ENCODE results near the gene JAG1. TPM values are rescaled to one million over a fixed set of nuclear protein-coding genes. Genes with fewer than 3 reads are reported as not detected.

JAG1 gene
- total and polyA plus RNA-seq, 9 of the 15 experiments (the other 6 are each of a cell fraction or from before 2014, with no cell fraction given): 0.04 to 0.40 (median 0.07) TPM

GRCh38 chr20:10609276-10609675 lies 64.5 kb downstream of the JAG1 start (continued):
- TF ChIP-seq TARDBP (IDR thresholded peaks at IDR 0.05): no peak
- no peak for TF ChIP-seq E2F6 (IDR thresholded peaks at IDR 0.05; ENCODE audit: borderline replicate concordance in 1 of 2, extremely low read depth in 1 of 2, insufficient read depth in 1 of 2, insufficient read length in 1 of 2, low read depth in 1 of 2, low read length in 1 of 2, poor library complexity in 1 of 2, severe bottlenecking in 1 of 2)
- no peak for TF ChIP-seq L3MBTL2 (IDR thresholded peaks at IDR 0.05)

- Histone ChIP-seq H3K9me1 (ENCODE audit: control insufficient read depth, insufficient read depth, low read length) (no peaks in the 10 kb centered on the region), H3K9me3 (replicated peaks; ENCODE audit: control insufficient read depth, insufficient read depth, low read depth, low read length) (no peaks in the 10 kb centered on the region), H3K9ac (ENCODE audit: insufficient read depth in 1 of 2, low read depth in 2 of 2, low read length in 2 of 2) (no peak overlapping the region), H2AFZ (ENCODE audit: low read depth, low read length) (no peak overlapping the region), H3K27me3 (ENCODE audit: control insufficient read depth in 2 of 2, insufficient read depth in 2 of 2, low read length in 2 of 2) (no peaks in the 10 kb centered on the region), H3K27ac (ENCODE audit: extremely low read depth, low read depth, low read length) (no peak overlapping the region), H3K36me3 (ENCODE audit: control insufficient read depth, insufficient read depth, low read length) (no peaks in the 10 kb centered on the region), H3K4me1 (replicated peaks in 1 of 2; ENCODE audit: control insufficient read depth in 2 of 2, insufficient read depth in 2 of 2, low read length in 2 of 2) (no peaks in the 10 kb centered on the region; a peak in 1 of 5 replicates), H4K20me1 (replicated peaks; ENCODE audit: control insufficient read depth, insufficient read depth, low read length) (no peaks in the 10 kb centered on the region), H3K4me2 (ENCODE audit: insufficient read depth, low read length) (no peak overlapping the region), H3K79me2 (ENCODE audit: control insufficient read depth, insufficient read depth, low read length) (no peaks in the 10 kb centered on the region), H3K4me3 (no peak overlapping the region)
- ChIA-PET CTCF (ENCODE audit: low intra/inter-chr PET ratio) (no interaction called here), POLR2A (interaction anchor here (1.1 kb wide), 1 partner anchor 12 kb away, joined by 3 read pairs; no protein-coding TSS in a partner anchor)
- 67% methylated on average over 2 of the region's 3 CpGs for WGBS (ENCODE audit: insufficient coverage, low coverage, missing lambda C conversion rate)
- no TSS peak for BruUV-seq (replicated peaks)
- no peak for DNase-seq (ENCODE audit: extremely low read depth in 1 of 4, low spot score in 3 of 4)
- intact Hi-C loops (cut with micrococcal nuclease): no loop called here
- TF ChIP-seq ASH1L (IDR thresholded peaks at IDR 0.05; ENCODE audit: borderline replicate concordance, low read depth, partially characterized antibody) (no peak), ZNF253 (CRISPR knock-in tag; conservative IDR thresholded peaks at IDR 0.05) (no peak)
- ATAC-seq: no peak
- FAIRE-seq: no peak
- in situ Hi-C loops (cut with MboI): no loop called here
Measured at GRCh38 chr20:10605547-10606195, 68.1 kb downstream of the JAG1 start.

All from K562 (cell line).